AML-193 (cell line): ENCODE measurements around the gene EDN1.
"Not testable (repeated sequence)": the region's sequence is repeated elsewhere in the genome, so short reads cannot be mapped to it uniquely, and the experiment has no call there.

Experiments used
- DNase-seq, 2 experiments: peaks; one replicate each; lab custom pipeline; 2025; lab: John Stamatoyannopoulos, UW

Gene EDN1

GRCh38 chr6:12294851-12295536 lies 4.8 kb downstream of the EDN1 start:
- no peak for DNase-seq

GRCh38 chr6:12295558-12296254 lies 5.5 kb downstream of the EDN1 start:
- DNase-seq, result no peak

DNA sequence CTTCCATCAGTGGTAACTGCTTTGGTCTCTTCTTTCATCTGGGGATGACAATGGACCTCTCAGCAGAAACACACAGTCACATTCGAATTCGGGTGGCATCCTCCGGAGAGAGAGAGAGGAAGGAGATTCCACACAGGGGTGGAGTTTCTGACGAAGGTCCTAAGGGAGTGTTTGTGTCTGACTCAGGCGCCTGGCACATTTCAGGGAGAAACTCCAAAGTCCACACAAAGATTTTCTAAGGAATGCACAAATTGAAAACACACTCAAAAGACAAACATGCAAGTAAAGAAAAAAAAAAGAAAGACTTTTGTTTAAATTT lies 6.1 kb downstream of the EDN1 start:
- DNase-seq, result no peak

DNA sequence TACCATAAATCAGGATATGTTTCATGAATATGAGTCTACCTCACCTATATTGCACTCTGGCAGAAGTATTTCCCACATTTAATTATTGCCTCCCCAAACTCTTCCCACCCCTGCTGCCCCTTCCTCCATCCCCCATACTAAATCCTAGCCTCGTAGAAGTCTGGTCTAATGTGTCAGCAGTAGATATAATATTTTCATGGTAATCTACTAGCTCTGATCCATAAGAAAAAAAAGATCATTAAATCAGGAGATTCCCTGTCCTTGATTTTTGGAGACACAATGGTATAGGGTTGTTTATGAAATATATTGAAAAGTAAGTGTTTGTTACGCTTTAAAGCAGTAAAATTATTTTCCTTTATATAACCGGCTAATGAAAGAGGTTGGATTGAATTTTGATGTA lies 6.4 kb downstream of the EDN1 start:
- DNase-seq, result no peak

DNA sequence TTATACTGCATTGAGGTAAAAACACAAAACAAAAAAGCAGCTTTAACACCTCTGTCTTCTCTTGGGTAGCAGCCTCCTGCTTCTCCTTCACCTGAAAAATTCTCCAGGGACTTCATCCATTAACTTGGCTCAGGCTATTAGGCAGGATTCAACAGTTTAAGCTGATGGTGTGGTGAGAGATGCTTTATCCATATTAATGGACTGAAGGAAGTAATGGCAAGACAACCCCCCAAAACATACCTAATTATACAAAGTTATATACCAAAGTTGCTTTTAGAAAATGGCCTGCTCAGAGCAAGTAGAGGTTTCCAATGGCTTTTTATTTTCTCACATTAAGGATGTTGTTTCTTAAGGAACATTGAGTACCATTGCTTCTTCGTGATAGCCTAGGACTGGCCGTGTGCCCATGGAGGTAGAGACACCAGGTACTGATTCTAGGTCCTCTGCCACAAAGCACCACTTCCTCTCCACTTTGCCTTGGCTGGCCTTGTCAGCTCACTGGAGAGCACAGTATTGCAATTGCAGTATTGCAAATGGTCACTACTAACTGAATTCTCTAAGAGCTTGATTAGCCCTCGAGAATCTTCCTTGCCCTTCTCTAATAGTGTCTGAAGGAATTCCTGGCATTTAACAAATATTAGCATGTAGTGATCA lies 7.3 kb downstream of the EDN1 start:
- DNase-seq, result no peak

GRCh38 chr6:12298017-12298978 lies 8.1 kb downstream of the EDN1 start:
- no peak for DNase-seq

- DNase-seq, result no peak
Observed at GRCh38 chr6:12298995-12299394, 8.8 kb downstream of the EDN1 start.

DNA sequence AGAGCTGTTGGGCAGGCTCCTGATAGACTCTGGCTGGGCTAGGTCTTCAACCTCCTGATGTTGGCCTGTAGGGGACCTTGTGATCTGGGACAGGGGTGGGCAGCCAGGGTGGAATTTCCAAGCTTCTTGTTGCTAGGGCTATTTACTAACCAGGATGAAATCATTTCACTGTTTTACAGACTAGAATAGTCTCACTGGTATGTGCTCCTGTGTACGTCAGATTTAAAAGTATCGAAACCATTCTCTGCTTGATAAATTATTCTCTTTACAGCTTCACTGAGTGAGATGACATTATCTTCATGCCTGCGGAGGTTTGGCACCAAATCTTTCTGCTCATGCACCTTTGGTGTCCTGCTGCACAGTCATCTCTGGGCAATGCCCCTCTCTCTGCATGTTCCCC lies 10.9 kb downstream of the EDN1 start:
- no peak for DNase-seq

DNA sequence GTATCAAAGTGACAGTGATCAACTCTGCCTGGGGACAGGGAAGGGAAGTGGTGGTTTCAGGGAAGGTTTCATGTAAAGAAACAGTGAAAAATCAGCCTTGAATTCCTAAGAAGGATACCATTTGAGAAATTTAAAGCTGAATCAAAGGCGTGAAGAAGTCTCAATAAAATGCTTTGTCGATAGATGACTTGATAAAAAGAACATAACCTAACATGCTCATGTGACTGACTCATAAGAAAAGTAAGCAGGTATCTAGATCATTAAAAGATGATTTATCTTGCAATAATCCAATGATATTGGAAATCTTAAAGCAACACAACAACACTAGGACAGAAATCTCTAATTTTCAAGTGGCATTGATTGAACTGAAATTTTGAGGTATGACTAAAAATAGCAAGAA lies 14.3 kb downstream of the EDN1 start:
- DNase-seq, result no peak

DNA sequence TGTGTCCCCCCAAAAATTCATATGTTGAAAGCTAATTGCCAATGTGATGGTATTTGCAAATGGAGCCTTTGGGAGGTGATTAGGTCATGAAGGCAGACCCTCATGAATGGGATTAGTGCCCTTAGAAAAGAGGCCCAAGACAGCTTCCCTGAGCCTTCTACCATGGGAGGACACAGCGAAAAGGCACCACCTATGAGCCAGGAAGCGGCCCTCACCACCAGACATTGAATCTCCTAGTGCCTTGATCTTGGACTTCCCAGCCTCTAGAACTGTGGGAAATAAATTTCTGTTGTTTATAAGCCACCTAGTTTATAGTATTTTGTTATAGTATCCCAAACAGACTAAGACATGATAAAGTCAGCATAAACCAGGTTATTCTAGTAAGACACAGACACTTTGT lies 18.9 kb downstream of the EDN1 start:
- DNase-seq, result no peak

GRCh38 chr6:12311106-12311505 lies 20.9 kb downstream of the EDN1 start:
- DNase-seq, result no peak

- DNase-seq, result no peak
Observed at GRCh38 chr6:12312736-12313135, 22.6 kb downstream of the EDN1 start.

- DNase-seq, result no peak
Observed at GRCh38 chr6:12313306-12313991, 23.3 kb downstream of the EDN1 start.

DNA sequence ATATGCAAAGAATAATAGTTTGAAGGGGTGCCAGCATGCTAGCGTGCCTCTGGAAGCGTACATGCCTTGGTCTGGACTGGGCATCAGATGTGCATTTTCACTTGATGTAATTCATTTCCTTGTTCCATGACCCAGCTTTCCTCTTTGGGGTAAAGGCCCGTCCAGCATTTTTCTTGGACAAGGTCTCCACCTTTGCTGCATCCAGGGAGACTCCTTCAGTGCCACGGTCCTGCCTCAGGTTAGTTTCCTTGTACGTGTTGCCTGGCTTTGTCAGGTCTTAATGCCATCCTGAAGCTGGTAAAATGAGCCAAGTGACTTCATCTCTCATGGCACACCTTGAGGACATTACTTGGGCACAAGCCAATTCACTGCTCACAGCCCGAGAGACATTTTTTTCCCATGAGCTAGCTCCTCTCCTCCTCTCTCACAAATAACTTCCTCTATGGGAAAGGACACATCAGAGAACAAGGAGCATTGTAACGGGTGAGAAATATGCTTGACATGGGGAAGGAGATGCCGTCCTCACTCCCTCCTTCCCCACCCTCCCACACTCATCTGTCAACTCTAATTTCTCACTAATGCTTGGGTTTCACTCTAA lies 23.9 kb downstream of the EDN1 start:
- DNase-seq, result no peak

- no peak for DNase-seq
Observed at GRCh38 chr6:12314751-12315150, 24.6 kb downstream of the EDN1 start.

GRCh38 chr6:12315292-12316081 lies 25.3 kb downstream of the EDN1 start:
- DNase-seq, result no peak

DNA sequence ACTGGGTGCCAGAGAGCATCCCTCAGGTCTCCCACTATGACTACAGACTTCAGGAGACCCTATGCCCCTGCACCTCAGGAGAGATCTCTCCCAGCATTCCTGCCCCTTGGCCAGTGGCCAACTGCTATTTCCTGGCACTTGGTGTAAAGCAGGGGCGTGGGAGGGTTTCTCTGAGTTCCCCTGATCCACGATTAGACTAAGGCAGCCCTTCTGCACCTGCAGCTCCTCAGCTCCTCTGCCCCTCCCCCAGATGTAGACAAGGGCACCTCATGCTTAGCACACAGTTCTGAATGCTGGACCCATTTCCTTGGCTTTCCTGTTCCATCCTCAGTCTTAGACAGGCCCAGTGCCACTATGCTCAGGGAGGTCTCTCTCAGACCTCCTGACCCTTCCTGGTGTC lies 28.6 kb downstream of the EDN1 start:
- no peak for DNase-seq

DNA sequence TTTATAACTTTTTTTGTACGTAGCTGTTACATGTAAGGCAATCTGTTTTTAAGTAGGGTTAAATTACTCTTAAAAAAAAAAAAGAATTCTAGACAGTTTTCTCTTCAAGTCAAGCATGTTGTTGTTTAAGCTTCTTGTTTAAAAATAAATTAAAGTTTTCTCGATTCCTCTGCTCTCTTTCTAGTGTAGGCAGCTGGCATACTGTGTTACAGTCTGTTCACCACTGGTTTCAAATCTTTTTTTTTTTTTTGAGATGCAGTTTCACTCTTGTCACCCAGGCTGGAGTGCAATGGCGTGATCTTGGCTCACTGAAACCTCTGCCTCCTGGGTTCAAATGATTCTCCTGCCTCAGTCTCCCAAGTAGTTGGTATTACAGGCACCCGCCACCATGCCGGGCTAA lies 29.9 kb downstream of the EDN1 start:
- not testable (repeated sequence) for DNase-seq

DNA sequence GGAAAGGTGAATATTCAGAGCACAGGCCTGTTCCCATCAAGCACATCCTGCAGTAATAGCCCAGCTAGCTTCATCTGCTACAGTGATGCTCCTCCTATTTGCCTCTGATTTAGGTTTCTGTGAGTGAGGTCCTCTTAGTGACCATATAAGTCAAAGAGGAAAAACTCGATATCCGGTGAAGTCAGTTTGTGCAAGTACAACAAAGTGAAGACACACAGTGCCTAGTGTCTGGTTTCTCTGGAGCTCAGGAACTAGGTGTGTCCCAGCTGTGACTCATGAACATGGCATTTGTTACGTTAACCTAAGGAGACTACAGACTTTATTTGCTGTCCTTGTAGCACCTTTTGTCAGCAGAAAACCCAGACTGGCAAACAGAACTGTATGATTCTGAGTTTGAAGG lies 33.9 kb downstream of the EDN1 start:
- DNase-seq, result no peak

- DNase-seq, result no peak
Observed at GRCh38 chr6:12324748-12325147, 34.6 kb downstream of the EDN1 start.

- no peak for DNase-seq
Observed at GRCh38 chr6:12325872-12326271, 35.7 kb downstream of the EDN1 start.
